B cell (primary cell): ENCODE measurements around the gene ARHGAP1.

Source experiments
- CTCF ChIP-seq: fragments of 200-600 bp; IDR thresholded peaks from one replicate; pipeline ENCODE4 v1.8.0; 2022; ENCODE audit warnings: antibody characterized with exemption, mild to moderate bottlenecking
- EZH2 ChIP-seq: IDR thresholded peaks from 2 replicates; pipeline ENCODE4 v1.6.1; 2012; ENCODE audit warnings: borderline replicate concordance, low read depth, mild to moderate bottlenecking, moderate library complexity, low read length; ENCODE audit not compliant: insufficient read depth, poor library complexity, severe bottlenecking

GRCh38 chr11:46662366-46662765, 38.1 kb downstream of the ARHGAP1 start:
- TF ChIP-seq CTCF (no peak), EZH2 (no peak)
